Immature natural killer cell (primary cell): ENCODE results near the gene TP73. TPM values are rescaled to one million over a fixed set of nuclear protein-coding genes. Genes with fewer than 3 reads are reported as not detected.
A peak's percentile ranks its signal among the peaks of the same experiment; 100 is the strongest.

ENCODE experiments used
- DNase-seq, 3 donors: peaks; one replicate each; pipeline ENCODE4 v3.0.0; 2022; ENCODE audit warnings: mixed read lengths in 1 of 3
- H3K27ac Mint-ChIP-seq, 6 donors: one replicate each; pipeline ENCODE4 v1.8.0; 2020; ENCODE audit warnings: mixed read lengths in 6 of 6, mild to moderate bottlenecking in 5 of 6, inconsistent platforms in 4 of 6, moderate library complexity in 3 of 6
- H3K27me3 Mint-ChIP-seq, 3 donors: one replicate each; pipeline ENCODE4 v1.8.0; 2020 to 2021; ENCODE audit warnings: low read depth in 3 of 3, mild to moderate bottlenecking in 3 of 3, mixed read lengths in 3 of 3, moderate library complexity in 3 of 3, inconsistent platforms in 1 of 3
- H3K36me3 Mint-ChIP-seq, 3 donors: one replicate each; pipeline ENCODE4 v1.8.0; 2020; ENCODE audit warnings: mixed read lengths in 3 of 3, inconsistent platforms in 2 of 3, mild to moderate bottlenecking in 2 of 3
- H3K4me1 Mint-ChIP-seq, 2 donors: one replicate each; pipeline ENCODE4 v1.8.0; 2020; ENCODE audit warnings: inconsistent platforms in 2 of 2, mild to moderate bottlenecking in 2 of 2, mixed read lengths in 2 of 2, moderate library complexity in 1 of 2
- H3K4me3 Mint-ChIP-seq, 5 donors: one replicate each; pipeline ENCODE4 v1.8.0; 2020; ENCODE audit warnings: mild to moderate bottlenecking in 5 of 5, mixed read lengths in 5 of 5, inconsistent platforms in 3 of 5, moderate library complexity in 3 of 5
- H3K9me3 Mint-ChIP-seq, 6 donors: one replicate each; pipeline ENCODE4 v1.8.0; 2020; ENCODE audit warnings: mild to moderate bottlenecking in 6 of 6, mixed read lengths in 6 of 6, inconsistent platforms in 4 of 6, moderate library complexity in 3 of 6
- polyA plus RNA-seq, 3 donors: library from polyadenylated mRNA; unstranded; fragments of 300-500 nt; fragmentation: Illumina TruSeq; gene quantifications; one replicate each; pipeline ENCODE4 v1.2.3, GENCODE V29; 2021

The TP73 gene
- polyA plus RNA-seq = not detected

- Mint-ChIP-seq H3K4me1 (peaks cover 21 to 34% of the 10 kb centered on the region in 2 donors), H3K4me3 (peak within 1 kb of the TSS in 3 of 5 donors; percentile 33 to 52 (median 47)), H3K9me3 (no peaks in the 10 kb centered on the region), H3K27ac (no peak within 1 kb of the TSS), H3K27me3 (peaks cover 14 to 18% (median 17%) of the 10 kb centered on the region in 3 donors), H3K36me3 (peaks cover 0 to 1% (median 0%) of the 10 kb centered on the region in 3 donors)
- no peak for DNase-seq
These were observed at the start of gene TP73 for GRCh38 chr1:3651930-3652547. TP73 (plus strand) TSS chr1:3652516; CDS start chr1:3682366, 29,850 bp downstream.

GRCh38 chr1:3603156-3603555 lies 49.2 kb upstream of the TP73 start:
- no peak for DNase-seq
- H3K9me3 Mint-ChIP-seq = no peaks in the 10 kb centered on the region
- no peak overlapping the region for H3K4me3 Mint-ChIP-seq
- H3K36me3 Mint-ChIP-seq = no peaks in the 10 kb centered on the region
- peaks cover 11 to 21% of the 10 kb centered on the region in 2 donors for H3K4me1 Mint-ChIP-seq
- no peak overlapping the region for H3K27ac Mint-ChIP-seq
- H3K27me3 Mint-ChIP-seq = peaks cover 0 to 1% (median 0%) of the 10 kb centered on the region in 3 donors

- H3K36me3 Mint-ChIP-seq = no peaks in the 10 kb centered on the region
- no peak for DNase-seq
- no peak overlapping the region for H3K4me3 Mint-ChIP-seq
- no peak overlapping the region for H3K27ac Mint-ChIP-seq
- H3K4me1 Mint-ChIP-seq = peaks cover 8 to 18% of the 10 kb centered on the region in 2 donors
- peaks cover 0 to 1% (median 0%) of the 10 kb centered on the region in 3 donors for H3K27me3 Mint-ChIP-seq
- H3K9me3 Mint-ChIP-seq = no peaks in the 10 kb centered on the region
These were observed 48.5 kb upstream of the TP73 start for GRCh38 chr1:3603571-3604467.

GRCh38 chr1:3604468-3604974 lies 47.8 kb upstream of the TP73 start:
- H3K4me3 Mint-ChIP-seq = no peak overlapping the region
- H3K4me1 Mint-ChIP-seq = peaks cover 1 to 11% of the 10 kb centered on the region in 2 donors
- H3K27me3 Mint-ChIP-seq = peaks cover 0 to 2% (median 1%) of the 10 kb centered on the region in 3 donors
- no peak for DNase-seq
- no peaks in the 10 kb centered on the region for H3K36me3 Mint-ChIP-seq
- H3K9me3 Mint-ChIP-seq = no peaks in the 10 kb centered on the region
- no peak overlapping the region for H3K27ac Mint-ChIP-seq

- no peak for DNase-seq
- H3K4me1 Mint-ChIP-seq = peaks cover under 1 to 5% of the 10 kb centered on the region in 2 donors
- H3K9me3 Mint-ChIP-seq = no peaks in the 10 kb centered on the region
- no peaks in the 10 kb centered on the region for H3K36me3 Mint-ChIP-seq
- H3K27me3 Mint-ChIP-seq = peaks cover 0 to 2% (median 1%) of the 10 kb centered on the region in 3 donors
- no peak overlapping the region for H3K27ac Mint-ChIP-seq
- no peak overlapping the region for H3K4me3 Mint-ChIP-seq
These were observed 47.1 kb upstream of the TP73 start for GRCh38 chr1:3604997-3605823.

- H3K4me1 Mint-ChIP-seq = peaks cover 6 to 7% of the 10 kb centered on the region in 2 donors
- H3K36me3 Mint-ChIP-seq = no peaks in the 10 kb centered on the region
- H3K4me3 Mint-ChIP-seq = no peak overlapping the region
- DNase-seq = no peak
- peaks cover 2 to 5% (median 3%) of the 10 kb centered on the region in 3 donors for H3K27me3 Mint-ChIP-seq
- H3K27ac Mint-ChIP-seq = no peak overlapping the region
- H3K9me3 Mint-ChIP-seq = no peaks in the 10 kb centered on the region
These were observed 45.3 kb upstream of the TP73 start for GRCh38 chr1:3606779-3607702.

GRCh38 chr1:3607703-3608065 lies 44.6 kb upstream of the TP73 start:
- no peaks in the 10 kb centered on the region for H3K36me3 Mint-ChIP-seq
- no peak overlapping the region for H3K4me3 Mint-ChIP-seq
- H3K9me3 Mint-ChIP-seq = no peaks in the 10 kb centered on the region
- no peak for DNase-seq
- H3K27me3 Mint-ChIP-seq = peaks cover 2 to 5% (median 3%) of the 10 kb centered on the region in 3 donors
- peaks cover 6 to 7% of the 10 kb centered on the region in 2 donors for H3K4me1 Mint-ChIP-seq
- no peak overlapping the region for H3K27ac Mint-ChIP-seq

GRCh38 chr1:3608154-3608553 lies 44.2 kb upstream of the TP73 start:
- Mint-ChIP-seq H3K27ac (no peak overlapping the region), H3K27me3 (peaks cover 2 to 5% (median 3%) of the 10 kb centered on the region in 3 donors), H3K36me3 (no peaks in the 10 kb centered on the region), H3K4me1 (peaks cover 6 to 7% of the 10 kb centered on the region in 2 donors), H3K9me3 (no peaks in the 10 kb centered on the region), H3K4me3 (no peak overlapping the region)
- no peak for DNase-seq

GRCh38 chr1:3609016-3609768 lies 43.1 kb upstream of the TP73 start:
- peak overlapping the region in 2 of 5 donors; percentile 18 to 42 for H3K4me3 Mint-ChIP-seq
- no peaks in the 10 kb centered on the region for H3K36me3 Mint-ChIP-seq
- DNase-seq = no peak
- no peaks in the 10 kb centered on the region for H3K9me3 Mint-ChIP-seq
- peaks cover 3 to 8% (median 4%) of the 10 kb centered on the region in 3 donors for H3K27me3 Mint-ChIP-seq
- peaks cover 6 to 7% of the 10 kb centered on the region in 2 donors for H3K4me1 Mint-ChIP-seq
- H3K27ac Mint-ChIP-seq = peak overlapping the region in 1 of 6 donors; percentile 34

GRCh38 chr1:3609769-3610526 lies 42.4 kb upstream of the TP73 start:
- no peak overlapping the region for H3K27ac Mint-ChIP-seq
- H3K4me3 Mint-ChIP-seq = peak overlapping the region in 2 of 5 donors; percentile 59 to 60
- peaks cover 3 to 8% (median 4%) of the 10 kb centered on the region in 3 donors for H3K27me3 Mint-ChIP-seq
- H3K4me1 Mint-ChIP-seq = peaks cover 6 to 7% of the 10 kb centered on the region in 2 donors
- DNase-seq = no peak
- no peaks in the 10 kb centered on the region for H3K9me3 Mint-ChIP-seq
- H3K36me3 Mint-ChIP-seq = no peaks in the 10 kb centered on the region

GRCh38 chr1:3610527-3611169 lies 41.7 kb upstream of the TP73 start:
- no peak overlapping the region for H3K27ac Mint-ChIP-seq
- H3K9me3 Mint-ChIP-seq = no peaks in the 10 kb centered on the region
- H3K4me3 Mint-ChIP-seq = peak overlapping the region; percentile 46 to 76 (median 59)
- H3K27me3 Mint-ChIP-seq = peaks cover 3 to 8% (median 4%) of the 10 kb centered on the region in 3 donors
- peaks cover 6 to 7% of the 10 kb centered on the region in 2 donors for H3K4me1 Mint-ChIP-seq
- H3K36me3 Mint-ChIP-seq = no peaks in the 10 kb centered on the region
- no peak for DNase-seq
